HG02610 (cell line): Measurements from ENCODE around the gene MBOAT1.
A peak's percentile ranks its signal among the peaks of the same experiment; 100 is the strongest.
"Not testable (repeated sequence)": the region's sequence is repeated elsewhere in the genome, so short reads cannot be mapped to it uniquely, and the experiment has no call there.

Experiments used
- ATAC-seq: cut with Tn5 transposase; IDR thresholded peaks from one replicate; pipeline ENCODE4 v1.9.1; 2021; ENCODE audit warnings: mild to moderate bottlenecking, moderate library complexity; ENCODE audit not compliant: unreplicated experiment

The MBOAT1 gene

DNA sequence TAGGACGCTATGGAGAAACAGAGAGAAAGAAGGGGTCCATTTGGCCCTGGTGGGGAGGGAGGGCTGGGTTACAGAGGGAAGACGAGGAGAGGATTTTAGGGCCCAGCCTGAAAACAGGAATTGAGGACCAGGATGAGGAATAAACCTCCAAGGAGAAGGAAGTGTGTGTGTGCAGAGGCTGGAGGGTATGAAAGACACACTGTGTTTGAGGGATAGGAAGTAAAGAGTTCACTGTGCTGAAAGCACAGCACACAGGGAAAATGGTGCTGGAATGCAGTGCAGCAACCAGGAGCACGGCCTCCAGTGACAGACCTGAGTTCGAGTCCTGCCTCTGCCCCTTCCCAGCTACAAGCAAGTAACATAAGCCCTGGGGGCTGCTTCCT, 7.8 kb downstream of the MBOAT1 start:
- no peak for ATAC-seq

- no peak for ATAC-seq
These were observed 8.4 kb downstream of the MBOAT1 start for GRCh38 chr6:20203561-20204511.

GRCh38 chr6:20202699-20203302, 9.5 kb downstream of the MBOAT1 start:
- no peak for ATAC-seq

DNA sequence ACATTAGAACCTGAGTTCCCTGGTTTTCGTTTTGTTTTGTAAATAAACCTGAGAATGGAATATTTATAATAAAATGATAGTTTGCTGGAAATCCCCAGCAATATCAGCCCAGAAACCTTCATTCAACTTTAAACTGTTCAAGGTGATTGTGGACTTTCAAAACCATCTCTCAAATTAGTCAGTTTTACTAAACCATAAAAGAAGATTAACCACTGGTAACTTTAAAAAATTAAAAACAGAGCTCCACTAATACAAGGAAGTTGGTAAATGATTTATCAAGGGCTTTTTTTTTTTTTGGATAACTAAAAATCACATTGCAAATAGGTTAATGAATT, 10.0 kb downstream of the MBOAT1 start:
- peak; percentile 32 for ATAC-seq

DNA sequence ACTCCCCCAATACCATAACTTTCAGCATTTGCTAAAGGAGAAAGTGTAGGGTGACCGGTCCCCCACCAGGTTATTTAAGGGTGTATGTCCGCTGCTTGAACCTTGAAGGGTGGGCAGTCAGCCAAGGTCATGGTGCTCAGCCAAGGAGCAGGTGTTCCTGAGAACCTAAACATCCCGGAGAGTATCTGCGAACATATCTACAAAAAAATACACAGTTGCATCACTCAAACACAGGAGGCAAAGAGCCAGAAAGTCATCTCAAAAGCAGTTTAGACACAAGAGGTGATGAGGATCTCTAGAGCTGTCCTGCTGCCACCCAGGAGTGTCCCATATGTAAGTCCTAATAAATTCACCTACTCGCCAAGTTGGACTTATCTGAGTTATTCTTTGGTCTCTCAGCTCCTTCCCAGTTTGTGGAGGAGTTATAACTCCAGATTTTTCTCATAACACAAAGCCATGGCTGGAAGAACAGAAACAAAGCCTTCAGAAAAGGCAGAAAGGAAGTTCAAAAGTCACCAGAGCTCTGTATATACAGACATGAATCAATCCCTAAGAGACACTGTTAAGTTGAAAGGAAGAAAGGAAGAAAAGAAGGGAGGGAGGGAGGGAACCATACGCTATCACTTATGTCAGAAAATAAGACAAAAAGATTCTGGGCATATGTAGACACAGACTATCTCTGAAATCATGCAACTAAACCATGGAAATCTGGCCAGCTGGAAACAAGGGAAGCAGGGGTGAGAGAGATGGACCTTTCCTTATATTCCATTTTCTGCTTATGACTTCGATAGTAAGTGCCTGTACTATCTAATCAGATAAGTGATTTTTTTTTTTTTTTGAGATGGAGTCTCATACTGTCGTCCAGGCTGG, 11.3 kb downstream of the MBOAT1 start:
- no peak for ATAC-seq

DNA sequence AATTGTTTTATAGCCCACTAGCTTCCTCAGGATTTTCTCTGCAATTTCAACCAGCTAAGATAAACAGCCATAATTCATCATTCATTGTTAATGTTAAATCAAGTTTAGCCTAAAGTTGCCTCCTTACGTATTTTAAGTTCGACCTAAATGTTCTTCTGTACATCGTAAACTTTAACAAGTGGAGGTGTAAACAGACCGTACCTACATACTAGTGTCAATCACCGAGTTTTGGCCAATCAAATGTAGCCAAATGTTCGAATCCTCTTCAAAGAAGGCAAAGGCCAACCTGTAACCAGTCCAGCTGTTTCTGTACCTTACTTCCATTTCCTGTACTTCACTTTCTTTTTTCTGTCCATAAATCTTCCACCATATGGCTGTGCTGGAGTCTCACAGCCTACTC, 13.5 kb downstream of the MBOAT1 start:
- no peak for ATAC-seq

DNA sequence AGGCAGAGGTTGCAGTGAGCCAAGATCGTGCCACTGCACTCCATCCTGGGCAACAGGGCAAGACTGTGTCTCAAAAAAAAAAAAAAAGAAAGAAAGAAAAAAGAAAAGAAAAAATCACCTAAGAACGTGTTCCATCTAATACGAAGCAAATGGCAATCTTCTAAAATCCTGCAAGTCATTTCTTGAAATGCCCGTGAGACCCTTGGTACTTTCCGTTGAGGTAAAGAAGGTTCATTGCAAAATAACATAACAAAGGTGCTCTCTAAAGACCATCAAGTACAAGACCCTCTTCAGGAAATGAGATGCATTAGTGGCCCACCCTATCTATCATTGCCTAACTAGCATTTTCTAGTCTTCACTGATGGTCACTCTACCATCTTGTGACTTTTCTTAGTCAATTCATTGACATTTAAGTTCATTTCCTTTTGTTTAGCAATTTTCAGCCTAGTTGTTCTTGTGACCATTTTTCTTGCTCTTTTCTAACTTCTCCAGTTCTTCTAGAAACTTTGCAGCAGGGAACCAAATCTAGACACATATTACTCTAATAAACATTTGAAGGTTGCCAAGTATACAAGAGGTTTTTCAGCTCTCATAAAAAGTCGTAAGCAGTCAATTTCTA, 14.0 kb downstream of the MBOAT1 start:
- no peak for ATAC-seq

GRCh38 chr6:20197251-20197650, 15.0 kb downstream of the MBOAT1 start:
- no peak for ATAC-seq

- no peak for ATAC-seq
These were observed 19.6 kb downstream of the MBOAT1 start for GRCh38 chr6:20192625-20193024.

DNA sequence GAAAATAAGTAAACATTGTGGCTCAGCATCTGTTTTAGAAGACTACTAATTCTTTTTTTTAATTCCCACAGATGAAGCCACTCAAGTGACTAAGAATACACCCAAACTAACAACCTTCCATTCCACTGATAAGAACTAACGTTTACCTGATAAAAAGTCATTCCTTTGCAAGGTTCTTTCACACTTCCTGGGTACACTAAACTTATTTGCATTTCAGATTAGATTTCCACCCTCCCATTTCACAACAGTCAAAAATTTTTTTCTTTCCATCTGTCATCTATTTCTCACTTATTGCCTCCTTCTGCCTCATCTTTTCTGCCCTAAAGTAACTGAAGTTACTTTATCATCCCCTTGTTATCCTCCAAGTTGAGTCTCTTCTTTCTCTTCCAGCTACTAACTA, 20.3 kb downstream of the MBOAT1 start:
- ATAC-seq, result no peak

- peak; percentile 64 for ATAC-seq
These were observed 23.6 kb downstream of the MBOAT1 start for GRCh38 chr6:20188630-20189075.

DNA sequence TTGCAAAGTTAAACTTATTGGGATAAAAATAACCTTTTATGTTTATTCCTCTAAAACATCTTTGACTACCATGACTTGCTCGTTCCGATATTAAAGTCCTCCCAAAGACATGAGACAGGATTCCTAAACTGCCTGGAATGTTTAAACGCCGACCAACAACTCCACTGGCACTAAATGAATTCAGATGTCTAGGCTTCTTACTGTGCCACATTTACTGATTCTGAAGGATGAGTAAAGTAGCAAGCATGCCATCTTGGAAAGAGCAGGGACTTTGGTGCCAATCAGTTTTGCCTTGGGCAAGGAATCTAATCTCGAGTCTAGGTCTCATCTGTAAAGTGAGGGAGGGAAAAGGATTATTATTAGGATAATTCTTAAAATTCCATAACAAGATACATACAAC, 25.3 kb downstream of the MBOAT1 start:
- ATAC-seq, result no peak

GRCh38 chr6:20183706-20184105, 28.6 kb downstream of the MBOAT1 start:
- no peak for ATAC-seq

DNA sequence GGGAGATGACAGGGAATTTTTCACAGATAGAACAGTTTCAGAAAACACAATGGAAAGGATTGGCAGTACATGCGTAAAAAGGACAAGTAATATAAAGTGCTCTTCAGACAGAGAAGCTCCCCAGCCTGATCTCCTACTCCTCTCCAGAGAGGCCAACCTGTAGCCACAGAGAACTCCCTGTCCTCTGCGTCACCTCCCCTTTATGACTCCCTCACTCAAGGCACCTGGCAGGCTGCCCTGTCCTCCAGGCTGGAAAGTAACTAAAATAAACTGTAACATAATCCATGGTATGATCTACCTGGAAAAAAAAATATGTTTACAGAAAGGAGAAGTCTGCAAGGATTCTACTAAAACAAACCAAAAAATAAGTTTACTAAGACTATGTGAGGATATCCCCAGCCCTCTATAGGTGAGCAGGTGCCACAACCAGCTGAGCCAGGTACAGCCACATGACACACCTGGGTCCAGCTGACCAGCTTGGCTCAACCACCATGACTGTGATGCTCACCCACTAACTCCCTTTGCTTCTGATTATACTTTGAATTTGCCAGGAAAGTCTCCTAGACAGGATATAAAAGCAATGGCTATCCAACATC, 29.2 kb downstream of the MBOAT1 start:
- no peak for ATAC-seq

DNA sequence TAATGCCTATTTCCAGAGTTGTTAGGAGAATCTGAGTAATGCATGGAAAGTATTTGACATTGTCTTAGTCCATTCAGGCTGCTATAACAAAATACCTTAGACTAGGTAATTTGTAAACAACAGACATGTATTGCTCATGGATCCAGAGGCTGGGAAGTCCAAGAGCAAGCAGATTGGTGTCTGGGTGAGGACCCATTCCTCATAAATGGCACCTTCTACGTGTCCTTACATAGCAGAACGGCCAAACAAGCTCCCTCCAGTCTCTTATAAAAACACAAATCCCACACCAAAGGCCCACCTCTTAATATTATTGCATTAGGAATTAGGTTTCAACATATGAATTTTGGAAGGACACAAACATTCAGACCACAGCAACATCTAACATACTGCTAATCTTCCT, 30.2 kb downstream of the MBOAT1 start:
- ATAC-seq, result no peak

- ATAC-seq, result peak; percentile 78
These were observed 31.3 kb downstream of the MBOAT1 start for GRCh38 chr6:20180935-20181334.

DNA sequence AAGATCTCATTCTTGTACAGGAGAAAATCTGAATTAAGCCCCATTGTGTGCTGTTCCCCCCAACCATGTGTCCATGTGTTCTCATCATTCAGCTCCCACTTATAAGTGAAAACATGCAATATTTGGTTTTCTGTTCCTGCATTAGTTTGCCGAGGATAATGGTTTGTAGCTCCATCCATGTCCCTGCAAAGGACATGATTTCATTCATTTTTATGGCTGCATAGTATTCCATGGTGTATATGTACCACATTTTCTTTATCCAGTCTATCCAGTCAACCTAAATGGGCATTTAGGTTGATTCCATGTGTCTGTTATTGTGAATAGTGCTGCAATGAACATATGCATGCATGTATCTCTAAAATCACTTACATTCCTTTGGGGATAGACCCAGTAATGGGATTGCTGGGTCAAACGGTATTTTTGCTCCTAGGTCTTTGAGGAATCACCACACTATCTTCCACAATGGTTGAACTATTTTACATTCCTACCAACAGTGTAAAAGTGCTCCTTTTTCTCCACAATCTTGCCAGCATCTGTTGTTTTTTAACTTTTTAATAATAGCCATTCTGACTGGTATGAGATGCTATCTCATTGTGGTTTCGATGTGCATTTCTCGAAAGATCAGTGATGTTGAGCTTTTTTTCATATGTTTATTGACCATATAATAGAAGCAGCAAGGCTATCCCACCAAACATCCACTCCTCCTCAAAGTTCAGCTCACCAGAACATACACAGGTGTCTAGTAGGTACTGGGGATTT, 32.8 kb downstream of the MBOAT1 start:
- not testable (repeated sequence) for ATAC-seq

DNA sequence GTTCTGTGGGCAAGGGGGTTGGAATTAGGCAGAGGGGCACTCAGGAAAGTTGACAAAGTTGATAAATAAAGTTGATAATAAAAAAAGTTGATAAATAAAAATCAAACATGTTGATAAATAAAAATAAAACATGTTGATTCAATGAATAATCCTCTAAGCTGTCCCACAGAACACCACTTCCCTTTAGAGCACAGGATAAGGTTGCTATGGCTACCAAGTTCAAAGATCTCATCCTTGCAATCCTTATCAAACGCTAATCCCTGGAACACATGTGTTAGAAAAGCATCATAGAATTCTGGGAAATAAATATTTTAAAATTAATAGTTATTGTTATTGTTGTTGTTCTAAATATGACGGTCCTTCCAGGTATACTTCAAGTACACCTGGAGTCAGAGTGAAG, 33.9 kb downstream of the MBOAT1 start:
- no peak for ATAC-seq

- ATAC-seq, result no peak
These were observed 36.4 kb downstream of the MBOAT1 start for GRCh38 chr6:20175810-20176410.
